ENCODE data around the gene PCDH9.

PCDH9 gene

GRCh38 chr13:66508153-66508909 is 721.8 kb downstream of the PCDH9 start:
- FAIRE-seq: no peak

- no peak for FAIRE-seq
Observed at GRCh38 chr13:66506979-66507378, 723.2 kb downstream of the PCDH9 start.

- FAIRE-seq: no peak
Observed at GRCh38 chr13:66506051-66506777, 723.9 kb downstream of the PCDH9 start.

GRCh38 chr13:66503890-66504289 is 726.2 kb downstream of the PCDH9 start:
- no peak for FAIRE-seq

- FAIRE-seq: no peak
Observed at GRCh38 chr13:66501181-66501580, 729.0 kb downstream of the PCDH9 start.

- FAIRE-seq: no peak
Observed at GRCh38 chr13:66492479-66492878, 737.7 kb downstream of the PCDH9 start.

- FAIRE-seq: no peak
Observed at GRCh38 chr13:66491251-66491650, 738.9 kb downstream of the PCDH9 start.

- no peak for FAIRE-seq
Observed at GRCh38 chr13:66489586-66489985, 740.5 kb downstream of the PCDH9 start.

- FAIRE-seq: no peak
Observed at GRCh38 chr13:66489172-66489571, 741.0 kb downstream of the PCDH9 start.

GRCh38 chr13:66483712-66484111 is 746.4 kb downstream of the PCDH9 start:
- FAIRE-seq: no peak

- no peak for FAIRE-seq
Observed at GRCh38 chr13:66482836-66483235, 747.3 kb downstream of the PCDH9 start.

- no peak for FAIRE-seq
Observed at GRCh38 chr13:66477816-66478215, 752.3 kb downstream of the PCDH9 start.

- no peak for FAIRE-seq
Observed at GRCh38 chr13:66475061-66475460, 755.1 kb downstream of the PCDH9 start.

GRCh38 chr13:66469745-66470144 is 760.4 kb downstream of the PCDH9 start:
- no peak for FAIRE-seq

GRCh38 chr13:66468656-66469055 is 761.5 kb downstream of the PCDH9 start:
- no peak for FAIRE-seq

GRCh38 chr13:66462187-66462586 is 767.9 kb downstream of the PCDH9 start:
- no peak for FAIRE-seq

GRCh38 chr13:66461021-66461420 is 769.1 kb downstream of the PCDH9 start:
- FAIRE-seq: no peak

- no peak for FAIRE-seq
Observed at GRCh38 chr13:66459634-66460033, 770.5 kb downstream of the PCDH9 start.

GRCh38 chr13:66459143-66459542 is 771.0 kb downstream of the PCDH9 start:
- FAIRE-seq: no peak

GRCh38 chr13:66446413-66446812 is 783.7 kb downstream of the PCDH9 start:
- no peak for FAIRE-seq

- FAIRE-seq: no peak
Observed at GRCh38 chr13:66443926-66444325, 786.2 kb downstream of the PCDH9 start.

GRCh38 chr13:66440938-66441337 is 789.2 kb downstream of the PCDH9 start:
- FAIRE-seq: no peak

GRCh38 chr13:66430728-66431127 is 799.4 kb downstream of the PCDH9 start:
- FAIRE-seq: no peak

GRCh38 chr13:66430269-66430668 is 799.9 kb downstream of the PCDH9 start:
- FAIRE-seq: no peak

GRCh38 chr13:66429156-66429555 is 801.0 kb downstream of the PCDH9 start:
- FAIRE-seq: no peak
